Body of pancreas (tissue), 4 donors: ENCODE measurements around the gene CFDP1. TPM values are rescaled to one million over a fixed set of nuclear protein-coding genes. Genes with fewer than 3 reads are reported as not detected.
"Not testable (repeated sequence)": the region's sequence is repeated elsewhere in the genome, so short reads cannot be mapped to it uniquely, and the experiment has no call there.

Experiments
- ATAC-seq: fragments of 150-250 bp; one replicate; pipeline ENCODE4 v1.9.1; 2016
- DNase-seq, 4 donors: peaks; one replicate each; pipeline ENCODE4 v3.0.0-alpha.2; 2019
- H3K27ac ChIP-seq, 4 donors: fragments of 200-600 bp; sonication (generic); 1 replicate in 3 of 4; 2 replicates in 1 of 4; pipeline versions ENCODE4 v1.5.1 to v1.6.1; 2016 to 2019; ENCODE audit warnings: mild to moderate bottlenecking in 1 of 4, mixed read lengths in 1 of 4, moderate library complexity in 1 of 4
- H3K27me3 ChIP-seq, 2 donors: fragments of 200-600 bp; sonication (generic); one replicate each; pipeline ENCODE4 v1.6.0; 2016; ENCODE audit warnings: mild to moderate bottlenecking in 1 of 2
- H3K36me3 ChIP-seq, 2 donors: fragments of 200-600 bp; sonication (generic); replicated peaks in 1 of 2; 2 replicates each; pipeline ENCODE4 v1.5.1; 2016; ENCODE audit warnings: low read depth in 2 of 2; ENCODE audit not compliant: insufficient read depth in 1 of 2
- H3K4me1 ChIP-seq: fragments of 200-600 bp; sonication (generic); one replicate; pipeline ENCODE4 v1.6.0; 2016
- H3K4me3 ChIP-seq, 2 donors: fragments of 200-600 bp; sonication (generic); 1 replicate in 1 of 2; 2 replicates in 1 of 2; pipeline ENCODE4 v1.5.1; 2016 to 2019
- H3K9me3 ChIP-seq, 3 donors: fragments of 200-600 bp; sonication (generic); 1 replicate in 2 of 3; 2 replicates in 1 of 3; pipeline ENCODE4 v1.5.1; 2016
- CTCF ChIP-seq, 7 experiments: fragments of 450-650 bp in 4 of 7; fragments of 200-600 bp in 3 of 7; sonication (generic) in 3 of 7; IDR thresholded peaks; one replicate each; pipeline ENCODE4 v1.5.1; 2016 to 2019; ENCODE audit warnings: antibody characterized with exemption in 7 of 7
- POLR2A ChIP-seq, 3 donors: fragments of 450-650 bp; IDR thresholded peaks; one replicate each; pipeline ENCODE4 v1.6.1; 2016; ENCODE audit warnings: antibody characterized with exemption in 3 of 3, mild to moderate bottlenecking in 2 of 3
- WGBS, 2 donors: methylation state at CpG; one replicate each; pipeline ENCODE4 v1.1.5; 2017; 5-methylcytosine and 5-hydroxymethylcytosine counted together
- intact Hi-C: fragments of 100-400 bp; cut with DNase I; formaldehyde crosslinking; loops from one replicate; pipeline ENCODE4 v1.15.1; 2023
- total RNA-seq, 2 donors: library from RNA; depleted of rRNA; stranded (reverse); fragments of >200 nt; gene quantifications; one replicate each; pipeline ENCODE4 v1.1.0, GENCODE V29; 2016

CFDP1 gene
- total RNA-seq, 2 donors from 2014 or later = 34.0 to 65.3 TPM

GRCh38 chr16:75286389-75286788, 146.9 kb downstream of the CFDP1 start:
- H3K4me1 ChIP-seq = no peaks in the 10 kb centered on the region
- H3K36me3 ChIP-seq = no peaks in the 10 kb centered on the region
- H3K27ac ChIP-seq = no peak overlapping the region
- intact Hi-C loops = no loop called here
- H3K27me3 ChIP-seq = no peaks in the 10 kb centered on the region
- H3K4me3 ChIP-seq = no peak overlapping the region
- no peak for ATAC-seq
- H3K9me3 ChIP-seq = no peaks in the 10 kb centered on the region
- TF ChIP-seq POLR2A (IDR thresholded peaks at IDR 0.05) (no peak), CTCF (IDR thresholded peaks at IDR 0.05) (no peak)
- WGBS, 2 donors = 91% methylated on average over 6 of the region's 6 CpGs
- DNase-seq = no peak

- no peaks in the 10 kb centered on the region for H3K27me3 ChIP-seq
- no peaks in the 10 kb centered on the region for H3K9me3 ChIP-seq
- no peak for ATAC-seq
- H3K4me3 ChIP-seq = no peak overlapping the region
- no peak for TF ChIP-seq CTCF (IDR thresholded peaks at IDR 0.05)
- TF ChIP-seq POLR2A (IDR thresholded peaks at IDR 0.05) = no peak
- no peak overlapping the region for H3K27ac ChIP-seq
- no peak for DNase-seq
- 82 to 85% methylated on average over 8 of the region's 11 CpGs for WGBS, 2 donors
- H3K36me3 ChIP-seq = no peaks in the 10 kb centered on the region
- intact Hi-C loops = no loop called here
- no peaks in the 10 kb centered on the region for H3K4me1 ChIP-seq
Measured at GRCh38 chr16:75282466-75283281, 150.6 kb downstream of the CFDP1 start.

GRCh38 chr16:75281826-75282225, 151.5 kb downstream of the CFDP1 start:
- DNase-seq = no peak
- Histone ChIP-seq H3K27me3 (no peaks in the 10 kb centered on the region), H3K27ac (no peak overlapping the region), H3K36me3 (no peaks in the 10 kb centered on the region), H3K4me3 (no peak overlapping the region), H3K4me1 (no peaks in the 10 kb centered on the region), H3K9me3 (no peaks in the 10 kb centered on the region)
- no peak for ATAC-seq
- TF ChIP-seq CTCF (IDR thresholded peaks at IDR 0.05) = no peak
- TF ChIP-seq POLR2A (IDR thresholded peaks at IDR 0.05) = no peak
- 90 to 93% methylated on average over 6 of the region's 6 CpGs for WGBS, 2 donors
- intact Hi-C loops = no loop called here

- WGBS, 2 donors = 91 to 97% methylated on average over 2 of the region's 2 CpGs
- H3K4me1 ChIP-seq, H3K36me3 ChIP-seq, DNase-seq, ATAC-seq, H3K27ac ChIP-seq, H3K9me3 ChIP-seq, intact Hi-C loops, H3K27me3 ChIP-seq, H3K4me3 ChIP-seq: not testable (repeated sequence)
Measured at GRCh38 chr16:75281009-75281408, 152.3 kb downstream of the CFDP1 start.

GRCh38 chr16:75280331-75280804, 152.9 kb downstream of the CFDP1 start:
- H3K27ac ChIP-seq = no peak overlapping the region
- TF ChIP-seq POLR2A (IDR thresholded peaks at IDR 0.05) (no peak), CTCF (IDR thresholded peaks at IDR 0.05) (no peak)
- intact Hi-C loops = no loop called here
- H3K36me3 ChIP-seq = no peaks in the 10 kb centered on the region
- H3K4me1 ChIP-seq = no peaks in the 10 kb centered on the region
- 79 to 90% methylated on average over 8 of the region's 8 CpGs for WGBS, 2 donors
- ATAC-seq (no peak), DNase-seq (no peak)
- no peak overlapping the region for H3K4me3 ChIP-seq
- no peaks in the 10 kb centered on the region for H3K9me3 ChIP-seq
- no peaks in the 10 kb centered on the region for H3K27me3 ChIP-seq
